ENCODE data around the gene LHPP.

Gene LHPP

DNA sequence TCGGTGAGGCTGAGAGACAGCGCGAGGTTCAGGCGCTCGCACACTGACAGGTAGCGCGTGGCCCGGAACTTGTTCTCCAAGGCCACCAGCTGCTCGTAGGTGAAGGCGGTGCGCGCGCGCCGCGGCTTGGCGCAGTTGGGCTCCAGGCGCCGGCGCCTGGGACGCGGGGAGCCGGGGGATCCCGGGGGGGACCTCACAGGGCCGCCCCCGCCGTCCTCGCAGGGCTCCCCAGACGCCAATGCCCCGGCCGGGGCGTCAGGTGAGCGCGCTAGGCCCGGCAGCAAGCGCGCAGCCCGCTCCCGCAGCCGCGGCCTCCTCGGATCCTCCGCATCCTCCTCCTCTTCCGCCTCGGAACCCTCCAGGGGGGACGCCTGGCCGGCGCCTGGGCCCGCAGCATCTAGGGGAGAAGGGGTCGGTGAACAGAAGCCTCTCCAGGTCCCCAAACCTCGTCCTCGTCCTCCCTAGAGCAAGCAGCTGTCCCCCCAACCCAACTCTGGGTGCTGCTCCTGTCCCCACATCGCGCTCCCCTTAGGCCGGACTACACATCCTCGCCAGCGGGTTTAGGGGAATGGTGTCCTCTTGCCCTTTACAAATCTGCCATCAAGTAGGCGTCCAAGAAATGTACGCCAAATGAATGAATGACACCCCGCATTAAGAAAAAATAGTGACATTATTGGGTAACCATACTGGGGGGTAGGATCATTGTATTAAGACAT, 13.7 kb upstream of the LHPP start:
- DNase-seq (ENCODE audit: low read depth), result no peak

GRCh38 chr10:124448696-124449169, 12.9 kb upstream of the LHPP start:
- DNase-seq (ENCODE audit: low read depth), result no peak

GRCh38 chr10:124449170-124450011, 12.2 kb upstream of the LHPP start:
- DNase-seq (ENCODE audit: low read depth), result no peak

- DNase-seq (ENCODE audit: low read depth), result no peak
Measured at GRCh38 chr10:124450012-124450782, 11.4 kb upstream of the LHPP start, which contains the start of gene NKX1-2. NKX1-2 (minus strand) TSS chr10:124450035; CDS start chr10:124449943, 92 bp downstream.

DNA sequence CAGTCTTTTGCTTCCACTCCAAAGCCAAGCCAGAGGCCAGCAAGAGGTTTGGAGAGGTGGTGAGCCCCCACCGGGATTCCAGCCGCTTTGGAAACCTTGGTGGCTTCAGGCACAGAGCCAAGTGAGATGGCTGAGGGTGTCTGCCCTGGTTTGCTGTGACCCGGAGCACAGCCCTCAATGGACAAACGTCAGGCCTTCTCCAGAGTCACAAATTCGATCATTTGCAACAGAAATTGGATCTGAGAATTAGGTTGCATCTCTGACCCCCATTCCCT, 10.9 kb upstream of the LHPP start:
- no peak for DNase-seq (ENCODE audit: low read depth)

GRCh38 chr10:124451276-124451675, 10.3 kb upstream of the LHPP start:
- DNase-seq (ENCODE audit: low read depth), result no peak

- no peak for DNase-seq (ENCODE audit: low read depth)
Measured at GRCh38 chr10:124453960-124454610, 7.5 kb upstream of the LHPP start.

- DNase-seq (ENCODE audit: low read depth), result no peak
Measured at GRCh38 chr10:124455441-124455840, 6.2 kb upstream of the LHPP start.

DNA sequence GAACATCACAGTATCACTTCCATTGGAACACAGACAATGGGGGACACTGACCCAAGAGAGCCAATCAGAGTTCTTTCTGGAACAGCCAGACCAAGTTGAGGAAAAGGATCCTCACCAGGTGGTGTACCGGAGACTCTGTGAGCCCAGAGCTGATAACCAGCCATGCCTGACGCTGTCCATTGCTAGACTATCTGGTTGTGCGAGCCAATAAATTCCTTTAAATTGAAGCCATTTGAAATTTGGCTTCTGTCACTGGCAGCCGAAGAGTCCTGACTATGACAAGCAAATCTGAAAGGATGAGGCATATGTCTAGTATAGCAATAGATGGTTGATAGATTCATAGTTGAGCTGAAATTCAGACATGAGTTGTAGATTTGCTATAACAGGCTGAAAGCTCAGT, 3.1 kb upstream of the LHPP start:
- DNase-seq (ENCODE audit: low read depth), result no peak

- DNase-seq (ENCODE audit: low read depth), result no peak
Measured at GRCh38 chr10:124458889-124459288, 2.7 kb upstream of the LHPP start.

DNA sequence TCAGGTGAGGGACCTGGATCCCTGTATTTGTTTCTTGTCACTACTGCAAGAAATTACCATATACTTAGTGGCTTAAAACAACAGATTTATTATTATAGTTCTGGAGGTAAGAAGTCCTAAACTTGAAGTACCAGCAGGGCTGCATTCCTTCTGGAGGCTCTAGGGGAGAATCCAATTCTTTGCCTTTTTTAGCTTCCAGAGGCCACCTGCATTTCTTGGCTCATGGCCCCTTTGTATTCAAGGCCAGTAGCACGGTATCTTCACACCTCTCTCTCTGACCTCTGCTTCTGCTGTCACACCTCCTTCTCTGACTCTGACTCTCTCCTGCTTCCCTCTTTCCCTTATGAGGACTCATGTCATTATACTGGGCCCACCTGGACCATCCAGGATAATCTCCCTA, 2.2 kb upstream of the LHPP start:
- no peak for DNase-seq (ENCODE audit: low read depth)

GRCh38 chr10:124460144-124460543, 1.5 kb upstream of the LHPP start:
- DNase-seq (ENCODE audit: low read depth), result no peak

- no peak for DNase-seq (ENCODE audit: low read depth)
Measured at GRCh38 chr10:124462348-124462695, 699 bp downstream of the LHPP start.

DNA sequence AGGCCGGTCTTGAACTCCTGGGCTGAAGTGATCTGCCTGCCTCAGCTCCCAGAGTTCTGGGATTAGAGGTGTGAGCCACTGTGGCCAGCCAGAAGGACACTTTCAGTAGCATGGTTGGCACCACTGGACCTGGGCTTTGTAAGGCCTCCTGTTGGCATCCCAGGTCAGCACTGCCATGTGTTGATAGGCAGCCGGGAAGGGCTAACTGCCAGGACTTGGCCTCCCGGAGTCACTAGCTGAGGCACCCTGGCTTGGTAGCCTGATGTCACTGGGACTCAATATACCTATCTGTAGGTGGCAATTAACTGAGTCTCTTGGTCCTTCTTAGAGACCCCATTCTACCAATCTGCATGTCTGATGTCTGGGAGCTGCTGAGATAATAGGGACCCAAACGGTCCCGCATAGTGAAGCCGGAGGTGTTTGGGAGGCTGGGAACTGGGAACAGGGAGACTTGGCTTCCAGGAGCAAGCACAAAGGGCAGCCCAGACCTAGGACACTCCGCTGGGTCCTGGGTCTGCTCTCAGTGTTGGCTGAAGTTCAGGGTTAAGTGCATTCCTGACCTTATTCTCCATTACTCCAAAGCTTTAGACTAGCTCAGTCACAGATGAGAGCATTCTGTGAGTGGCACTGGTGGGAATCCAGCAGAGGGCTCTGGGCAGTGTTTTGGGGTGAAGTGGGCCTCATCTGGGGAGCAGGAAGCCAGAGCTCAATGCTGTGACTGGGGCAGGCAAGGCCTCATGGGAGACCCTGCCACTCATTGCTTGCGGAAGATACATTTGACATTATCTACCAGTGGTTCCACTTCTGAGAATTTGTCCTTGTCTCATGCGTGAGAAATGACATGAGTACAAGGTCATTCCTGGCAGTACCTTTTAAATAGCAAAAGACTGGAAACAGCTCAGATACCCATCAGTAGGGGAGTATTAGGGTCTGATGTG, 2.7 kb downstream of the LHPP start:
- no peak for DNase-seq (ENCODE audit: low read depth)

- no peak for DNase-seq (ENCODE audit: low read depth)
Measured at GRCh38 chr10:124465003-124465776, 3.6 kb downstream of the LHPP start.

DNA sequence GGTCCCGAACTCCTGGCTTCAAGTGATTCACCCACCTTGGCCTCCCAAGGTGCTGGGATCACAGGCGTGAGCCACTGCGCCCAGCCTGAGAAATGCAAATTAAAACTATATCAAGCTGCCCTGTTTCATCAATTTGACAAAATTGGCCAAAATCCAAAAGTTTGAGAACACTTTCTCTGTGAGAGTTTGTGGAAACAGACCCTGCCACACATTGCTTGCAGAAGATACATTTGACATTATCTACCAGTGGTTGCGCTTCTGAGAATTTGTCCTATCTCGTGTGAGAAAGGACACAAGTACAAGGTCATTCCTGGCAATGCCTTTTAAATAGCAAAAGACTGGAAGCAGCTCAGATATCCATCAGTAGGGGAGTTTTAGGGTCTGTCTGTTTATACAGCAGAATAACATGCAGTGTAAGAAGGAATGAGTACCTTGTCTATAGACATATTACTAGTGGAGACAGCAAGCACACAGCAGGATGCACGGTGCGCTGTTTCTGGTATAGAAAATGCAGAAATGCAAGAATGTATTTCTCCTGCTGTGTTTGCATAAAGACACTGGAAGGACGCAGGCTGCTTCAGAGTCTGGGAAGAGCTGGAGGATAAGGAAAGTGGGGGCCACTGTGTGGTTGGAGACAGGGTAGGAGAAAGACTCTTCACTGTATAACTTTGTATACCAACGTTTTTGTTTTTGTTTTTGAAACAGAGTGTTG, 4.3 kb downstream of the LHPP start:
- no peak for DNase-seq (ENCODE audit: low read depth)

- no peak for DNase-seq (ENCODE audit: low read depth)
Measured at GRCh38 chr10:124467165-124467564, 5.5 kb downstream of the LHPP start.

DNA sequence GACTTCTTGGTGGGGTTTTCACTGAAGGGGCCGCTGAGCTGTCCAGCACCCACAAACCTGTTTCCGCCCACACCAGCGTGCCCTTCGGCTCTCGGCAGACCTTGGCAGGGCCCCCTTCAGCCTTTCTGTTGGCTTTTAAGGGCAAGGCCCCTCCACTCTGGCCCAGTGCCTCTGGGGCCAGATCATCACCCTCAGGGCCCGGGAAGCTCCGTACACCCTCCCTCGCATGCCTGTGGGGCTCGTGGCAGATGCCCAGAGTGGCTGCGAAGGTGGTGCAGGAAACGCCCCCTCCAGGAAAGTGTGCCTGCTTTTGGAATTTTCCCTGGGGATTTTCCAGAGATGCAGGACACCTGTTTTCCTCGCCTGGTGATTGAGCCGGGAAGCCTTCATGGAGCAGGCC, 7.0 kb downstream of the LHPP start:
- no peak for DNase-seq (ENCODE audit: low read depth)

GRCh38 chr10:124469956-124470484, 8.4 kb downstream of the LHPP start:
- DNase-seq (ENCODE audit: low read depth), result no peak

All from EH (cell line).